GM21447 (cell line): Measurements from ENCODE around the gene ZFP3.
"Not testable (repeated sequence)": the region's sequence is repeated elsewhere in the genome, so short reads cannot be mapped to it uniquely, and the experiment has no call there.

Experiments used
- ATAC-seq: cut with Tn5 transposase; IDR thresholded peaks from one replicate; pipeline ENCODE4 v1.9.1; 2021; ENCODE audit not compliant: unreplicated experiment

Gene ZFP3

DNA sequence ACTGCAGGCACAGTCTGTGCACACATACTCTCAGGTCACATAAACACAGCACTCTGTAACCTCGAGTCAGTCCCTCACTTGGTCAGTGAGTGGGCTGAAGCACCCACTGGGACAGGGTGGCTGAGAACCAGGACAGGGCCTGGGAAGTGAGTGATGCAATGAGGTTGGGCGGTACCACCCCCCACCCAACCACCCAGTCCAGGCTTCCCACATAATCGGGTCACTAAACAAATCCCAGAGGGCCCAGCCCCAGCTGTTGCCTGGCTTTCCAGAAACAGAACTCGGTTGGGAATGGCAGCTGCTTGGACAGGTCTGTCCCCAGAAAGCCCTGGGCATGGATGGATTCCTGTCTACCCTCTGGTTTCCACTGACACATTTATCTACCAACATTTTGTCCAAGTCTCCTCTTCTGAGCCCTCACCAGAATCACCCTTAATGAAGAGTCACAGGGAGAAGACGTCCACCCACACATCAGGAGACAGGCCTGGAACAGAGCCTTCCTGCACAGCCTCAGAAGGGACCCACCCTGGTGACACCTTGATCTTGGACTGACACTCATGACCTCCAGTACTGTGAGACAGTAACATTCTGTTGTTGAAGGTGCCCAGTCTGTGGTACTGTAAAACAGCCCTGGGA lies 46.0 kb downstream of the ZFP3 start:
- ATAC-seq: not testable (repeated sequence)

- ATAC-seq: not testable (repeated sequence)
Measured at GRCh38 chr17:5124896-5125295, 46.6 kb downstream of the ZFP3 start.

DNA sequence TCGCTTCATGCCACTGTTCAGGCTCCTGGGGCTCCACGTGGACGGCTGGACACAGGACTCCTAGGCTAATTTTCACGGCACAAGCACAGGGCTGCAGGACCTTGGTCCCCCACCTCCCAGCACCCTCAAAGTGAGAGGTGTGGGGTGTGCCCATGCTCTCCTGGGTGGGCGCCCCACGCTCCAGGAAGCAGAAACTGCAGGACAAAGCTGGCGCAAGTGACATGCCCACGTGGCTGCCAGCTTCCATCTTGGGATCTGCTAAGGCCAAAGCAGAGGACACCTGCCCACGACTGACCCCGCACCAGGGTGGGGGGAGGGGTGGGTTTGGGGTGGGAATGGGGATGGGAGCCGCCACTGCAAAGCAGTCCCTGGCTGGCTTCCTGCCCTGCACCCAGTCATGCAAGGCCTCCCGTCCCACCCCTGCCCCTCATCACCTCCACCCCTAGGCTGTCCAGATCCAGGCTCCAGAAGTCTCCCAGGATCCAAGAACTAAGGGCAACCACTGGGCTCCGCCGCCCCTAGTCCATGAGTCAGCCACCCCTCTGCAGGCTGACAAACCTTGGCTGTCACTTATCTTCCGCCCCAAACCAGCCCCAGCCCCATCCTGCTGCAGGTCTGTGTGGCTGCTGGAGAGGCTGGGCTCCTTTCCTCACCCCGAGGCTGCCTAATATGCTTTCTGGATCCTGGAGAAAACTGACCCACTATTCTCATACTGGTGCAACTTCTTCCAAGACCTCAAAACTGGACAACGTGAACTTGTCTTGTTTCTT lies 48.6 kb downstream of the ZFP3 start:
- ATAC-seq: no peak

- ATAC-seq: no peak
Measured at GRCh38 chr17:5127910-5128309, 49.6 kb downstream of the ZFP3 start.

DNA sequence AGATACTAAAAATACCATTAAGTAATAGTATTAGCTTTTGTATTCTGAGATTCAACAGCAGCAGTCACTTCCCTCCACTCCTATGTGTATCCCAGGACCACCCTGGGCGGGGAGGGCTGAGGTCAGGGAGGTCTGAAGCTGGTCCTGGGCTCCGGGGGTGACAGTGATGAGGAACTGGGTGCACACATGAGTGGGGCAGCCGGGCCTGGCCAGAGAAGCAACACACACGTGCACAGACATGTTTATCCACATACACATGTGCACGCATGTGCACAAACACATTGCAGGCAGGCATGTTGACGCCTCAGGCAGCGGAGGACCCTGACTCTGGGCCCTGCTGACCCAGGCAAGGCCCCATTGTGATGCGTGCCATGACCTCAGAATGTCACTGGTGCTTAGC lies 50.1 kb downstream of the ZFP3 start:
- ATAC-seq: not testable (repeated sequence)

DNA sequence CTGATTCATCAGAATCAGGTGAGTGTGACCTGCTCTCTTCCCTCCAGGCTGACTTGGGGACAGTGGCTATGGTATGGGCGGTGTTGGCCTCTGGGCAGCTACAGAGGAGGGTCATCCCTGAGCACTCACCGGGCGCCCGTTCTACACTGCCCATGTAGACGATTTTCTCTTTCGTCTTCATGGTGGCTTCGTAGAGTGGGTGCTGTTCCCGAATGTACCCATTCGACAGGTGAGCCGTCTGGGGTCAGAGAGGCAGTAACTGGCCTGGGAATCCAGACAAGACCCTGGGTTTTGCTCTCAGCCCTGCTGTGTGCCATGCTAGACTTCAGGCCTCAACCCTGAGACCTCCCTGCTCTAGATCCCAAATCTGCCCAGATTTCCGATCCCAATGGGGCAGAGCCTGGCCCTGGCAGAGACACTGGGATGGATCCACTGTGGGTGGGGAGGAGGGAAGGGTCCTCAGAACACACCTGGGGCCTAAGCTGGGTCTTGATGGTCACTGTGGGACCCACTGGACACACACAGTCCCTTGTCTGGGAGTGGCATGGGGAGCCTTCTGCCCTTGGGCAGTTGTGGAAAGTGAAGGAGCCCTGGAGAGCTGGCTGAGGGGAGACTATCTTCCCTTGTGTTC lies 50.8 kb downstream of the ZFP3 start:
- ATAC-seq: no peak

DNA sequence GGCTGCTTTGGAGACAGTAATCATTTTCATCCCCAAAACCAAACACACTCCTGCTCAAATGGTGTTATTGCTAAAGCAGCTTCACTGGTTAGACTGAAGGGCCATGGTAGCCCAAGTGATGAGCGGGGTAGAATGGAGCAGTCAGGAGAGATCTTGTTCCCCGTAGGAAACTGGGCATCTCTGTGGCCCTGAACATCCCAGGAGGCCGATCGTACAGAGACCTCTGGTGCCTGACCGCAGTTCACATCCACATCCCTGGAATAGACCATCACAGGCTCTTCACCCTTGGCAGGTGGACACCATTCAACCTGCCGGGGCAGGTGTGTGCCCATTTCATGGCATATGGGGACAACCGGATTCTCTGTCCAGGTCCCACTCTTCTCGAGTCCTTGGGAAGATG lies 51.5 kb downstream of the ZFP3 start:
- ATAC-seq: not testable (repeated sequence)

GRCh38 chr17:5130261-5130660 lies 52.0 kb downstream of the ZFP3 start:
- ATAC-seq: not testable (repeated sequence)

DNA sequence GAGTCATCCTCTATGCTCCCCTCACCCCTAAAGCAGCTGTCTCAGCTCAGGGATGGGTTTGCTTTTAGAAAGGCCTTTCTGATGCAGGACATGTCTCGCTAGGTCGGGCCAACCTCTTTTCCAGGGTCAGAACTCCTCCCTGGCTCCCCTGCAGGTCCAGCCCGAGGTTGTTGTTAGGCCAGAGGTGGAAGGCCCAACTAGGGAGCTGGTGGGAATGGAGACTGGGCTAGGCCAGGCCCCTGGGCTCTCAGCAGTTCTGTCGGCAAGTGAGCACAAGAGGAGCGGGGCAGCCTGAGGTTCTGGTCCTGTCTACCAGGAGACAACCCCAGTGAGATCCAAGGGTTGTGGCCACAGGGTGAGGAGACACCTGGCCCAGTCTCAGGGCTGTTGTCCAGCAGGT lies 52.4 kb downstream of the ZFP3 start:
- ATAC-seq: not testable (repeated sequence)

DNA sequence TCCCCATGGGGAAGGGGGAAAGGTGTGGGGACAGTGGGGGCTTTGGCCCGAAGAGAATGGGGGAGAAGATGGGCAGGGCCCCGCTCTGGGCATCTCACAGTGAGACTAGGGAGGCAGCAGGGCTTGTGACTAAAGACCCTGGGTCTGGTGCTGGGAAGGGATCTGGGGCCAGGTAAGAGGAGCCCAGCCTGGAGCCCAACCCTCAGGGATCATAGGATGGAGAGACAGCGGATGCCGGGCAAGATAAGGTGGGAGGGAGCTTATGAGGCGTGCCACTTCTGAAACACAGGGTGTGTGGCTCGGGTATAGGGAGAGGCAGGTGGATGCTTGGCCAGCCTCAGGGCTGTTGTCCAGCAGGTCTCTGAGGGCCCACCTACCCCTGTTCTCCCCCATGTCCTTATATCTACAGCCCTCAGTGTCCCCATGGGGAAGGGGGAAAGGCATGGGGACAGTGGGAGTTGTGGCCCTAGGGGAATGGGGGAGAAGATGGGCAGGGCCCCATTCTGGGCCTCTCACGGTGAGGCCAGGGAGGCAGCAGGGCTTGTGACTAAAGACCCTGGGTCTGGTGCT lies 53.0 kb downstream of the ZFP3 start:
- no peak for ATAC-seq

DNA sequence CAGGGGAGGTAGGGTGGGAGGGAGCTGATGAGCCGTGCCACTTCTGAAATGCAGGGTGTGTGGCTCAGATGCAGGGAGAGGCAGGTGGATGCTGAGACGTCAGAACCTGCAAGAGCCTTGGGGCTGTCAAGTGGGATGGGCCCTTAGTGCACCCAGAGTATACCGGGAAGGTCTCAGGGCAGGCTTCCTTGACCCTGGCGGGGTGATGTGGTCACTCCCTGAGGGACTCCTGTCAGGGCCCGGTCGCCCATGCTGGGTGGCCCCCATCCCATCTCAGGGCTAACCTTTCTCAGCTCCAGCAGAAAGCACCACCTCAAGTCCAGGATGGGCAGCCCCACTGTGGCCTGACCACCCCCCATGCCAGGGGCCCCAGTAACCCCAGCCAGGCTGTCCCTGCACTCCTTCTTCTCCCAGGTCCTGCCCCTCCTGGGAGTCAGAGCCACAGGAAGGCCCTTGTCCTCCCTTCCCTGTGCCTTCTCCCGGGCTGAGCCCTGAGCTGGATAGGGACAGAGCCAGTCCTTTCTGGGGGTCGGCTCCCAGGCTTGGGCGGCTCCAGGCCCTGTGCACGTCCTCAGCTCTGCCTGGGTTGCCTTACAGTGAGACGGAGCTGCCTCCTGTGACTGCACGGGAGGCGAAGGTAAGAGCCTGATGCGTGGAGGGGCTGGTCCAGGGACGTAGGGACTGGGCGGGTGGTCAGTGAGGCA lies 53.7 kb downstream of the ZFP3 start:
- not testable (repeated sequence) for ATAC-seq

DNA sequence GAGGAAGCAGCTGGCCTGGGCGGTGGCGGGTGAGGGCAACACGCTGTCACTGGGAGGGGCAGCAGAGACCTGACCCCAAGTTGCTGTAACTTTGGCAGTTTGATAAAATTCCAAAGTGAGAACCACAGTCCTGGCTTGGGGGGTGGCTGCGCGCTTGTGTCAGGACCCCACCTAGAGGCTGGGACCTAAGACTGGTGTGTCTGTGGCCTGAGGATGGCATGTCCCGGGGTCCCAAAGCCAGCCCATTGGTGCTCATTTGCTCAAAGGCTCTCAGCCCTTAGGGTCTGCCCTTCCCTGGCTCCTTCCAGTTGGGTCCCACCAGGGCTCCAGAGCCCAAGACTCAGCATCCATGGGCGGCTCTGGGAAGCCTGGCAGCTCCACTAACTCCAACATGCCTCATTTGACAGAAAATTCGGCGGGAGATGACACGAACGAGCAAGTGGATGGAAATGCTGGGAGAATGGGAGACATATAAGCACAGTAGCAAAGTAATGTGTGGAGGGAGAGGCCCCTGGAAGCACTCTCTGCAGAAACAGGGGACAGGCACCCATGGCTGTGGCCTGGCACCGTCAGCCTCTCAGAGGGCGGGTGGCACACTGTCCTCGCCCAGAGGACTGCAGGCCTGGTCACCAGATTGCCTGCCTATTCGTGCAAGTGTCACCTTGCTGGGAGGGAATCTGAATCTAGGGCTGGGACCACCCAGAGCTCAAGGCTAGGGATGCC lies 54.4 kb downstream of the ZFP3 start:
- ATAC-seq: not testable (repeated sequence)

DNA sequence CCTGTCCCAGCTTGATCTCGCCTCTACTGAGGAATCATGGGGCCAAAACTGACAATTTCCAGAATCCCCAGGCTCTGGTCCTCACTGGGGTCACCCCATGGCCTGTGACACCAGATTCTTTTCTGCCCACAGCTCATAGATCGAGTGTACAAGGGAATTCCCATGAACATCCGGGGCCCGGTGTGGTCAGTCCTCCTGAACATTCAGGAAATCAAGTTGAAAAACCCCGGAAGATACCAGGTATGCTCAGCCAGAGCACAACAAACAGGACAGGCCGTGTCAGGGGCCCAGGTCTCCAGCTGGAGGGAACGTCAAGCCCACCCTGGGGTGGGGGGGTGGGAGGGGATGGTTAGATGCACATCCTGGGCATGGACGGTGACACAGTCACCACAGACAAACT lies 55.0 kb downstream of the ZFP3 start:
- ATAC-seq: no peak

GRCh38 chr17:5133961-5134360 lies 55.7 kb downstream of the ZFP3 start:
- not testable (repeated sequence) for ATAC-seq

DNA sequence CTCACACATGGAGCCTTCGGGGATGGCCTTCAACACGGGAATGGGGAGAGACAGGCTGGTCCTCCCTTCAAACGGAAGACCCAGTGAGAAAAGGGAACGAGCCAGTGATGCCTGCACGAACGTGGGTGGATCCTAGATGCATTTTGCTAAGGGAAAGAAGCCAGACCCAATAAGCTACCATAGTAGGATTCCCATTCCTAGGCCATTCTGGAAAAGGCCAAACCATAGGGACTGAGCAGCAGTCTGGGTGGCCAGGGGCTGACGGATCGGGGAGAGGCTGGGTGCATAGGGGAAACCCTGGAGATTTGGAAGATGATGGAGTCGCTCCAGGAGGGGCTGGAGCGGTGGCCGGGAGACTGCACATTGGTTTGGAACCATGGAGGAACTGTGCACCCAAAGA lies 56.3 kb downstream of the ZFP3 start:
- not testable (repeated sequence) for ATAC-seq

DNA sequence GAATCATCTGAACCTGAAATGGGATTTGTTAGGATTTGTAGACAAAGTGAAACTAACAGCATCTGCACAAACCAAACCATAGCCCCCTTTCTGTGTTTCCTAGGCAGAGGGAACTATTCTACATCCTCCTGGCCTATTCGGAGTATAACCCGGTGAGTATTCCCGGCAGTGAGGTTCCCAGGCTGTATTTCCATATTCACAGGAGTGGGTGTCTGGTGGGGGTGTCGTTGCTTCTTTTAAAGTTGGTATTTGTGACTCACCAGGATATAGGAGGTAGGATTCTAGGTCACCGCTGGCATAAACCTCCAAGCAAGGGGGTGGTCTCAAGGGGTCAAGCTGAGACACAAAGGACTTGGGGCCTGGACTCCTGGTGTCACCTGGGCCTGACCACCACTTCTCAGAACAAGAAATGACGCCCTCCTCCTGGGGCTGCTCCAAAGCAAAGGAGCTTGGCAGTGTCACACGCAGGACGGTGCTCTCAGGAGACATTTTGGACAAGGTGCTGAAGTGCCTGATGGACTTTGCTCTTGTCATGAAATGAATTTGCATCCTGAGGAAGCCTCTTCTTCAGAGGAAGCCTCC lies 57.0 kb downstream of the ZFP3 start:
- not testable (repeated sequence) for ATAC-seq

DNA sequence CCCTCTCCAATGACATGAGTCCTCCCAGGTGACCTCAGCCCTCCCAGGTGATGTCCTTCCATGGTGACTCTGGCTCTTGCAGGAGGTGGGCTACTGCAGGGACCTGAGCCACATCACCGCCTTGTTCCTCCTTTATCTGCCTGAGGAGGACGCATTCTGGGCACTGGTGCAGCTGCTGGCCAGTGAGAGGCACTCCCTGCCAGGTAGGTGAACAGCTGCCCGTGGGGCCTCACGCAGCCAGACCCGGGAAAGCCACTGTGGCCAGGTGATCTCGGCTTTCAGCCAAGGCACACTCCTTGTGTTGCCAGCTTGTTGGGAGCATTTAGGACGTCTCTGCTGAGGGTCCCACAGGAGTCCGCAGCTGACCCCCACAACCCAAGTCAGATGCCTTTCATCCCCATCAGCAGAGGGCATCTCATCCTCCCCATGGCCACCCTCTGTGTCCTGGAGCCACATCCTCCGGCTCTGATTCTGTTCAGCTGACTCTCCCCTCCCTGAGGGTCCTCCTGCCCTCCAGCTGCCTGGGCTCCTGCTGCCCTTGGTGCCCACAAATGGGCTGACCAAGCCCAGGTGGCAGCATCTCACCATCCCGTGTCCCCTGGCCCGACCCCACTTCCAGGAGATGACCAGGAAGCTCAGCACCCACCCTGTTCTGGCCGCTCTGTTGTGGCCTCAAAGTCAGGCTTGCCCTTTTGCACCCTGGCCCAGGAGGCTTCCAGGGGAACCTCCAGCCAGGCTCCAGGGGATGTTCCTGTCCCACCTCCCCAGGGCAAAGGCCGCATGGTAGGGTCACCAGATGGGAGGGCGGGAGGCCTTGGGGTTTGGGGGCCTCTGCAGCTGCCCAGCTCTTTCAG lies 57.7 kb downstream of the ZFP3 start:
- no peak for ATAC-seq

GRCh38 chr17:5136580-5137412 lies 58.5 kb downstream of the ZFP3 start:
- not testable (repeated sequence) for ATAC-seq
